ENCODE results near the gene IL26. TPM values are rescaled to one million over a fixed set of nuclear protein-coding genes. Genes with fewer than 3 reads are reported as not detected.
"Not testable (repeated sequence)": the region's sequence is repeated elsewhere in the genome, so short reads cannot be mapped to it uniquely, and the experiment has no call there.

The IL26 gene
- total RNA-seq, 2 experiments from 2014 or later = 0.56 to 1.1 TPM

- H3K27me3 Mint-ChIP-seq; H3K4me3 Mint-ChIP-seq; POLR2A ChIA-PET; ATAC-seq; H3K36me3 Mint-ChIP-seq (ENCODE audit: low read depth); H3K9me3 Mint-ChIP-seq (ENCODE audit: low read depth); DNase-seq: not testable (repeated sequence)
- Mint-ChIP-seq H3K4me1 (peaks cover 62% of the 10 kb centered on the region), H3K27ac (peak overlapping the region; percentile 11)
- CTCF ChIA-PET = interaction anchor here (1.6 to 3.4 kb wide), 2 partner anchors 15 to 16 kb away, joined by 7 to 11 read pairs; partner anchors contain the start of gene IFNG
- intact Hi-C loops (cut with DNase I, micrococcal nuclease) = loop anchor here (1.0 to 10.0 kb wide), 3 partner anchors 16 to 480 kb away; no protein-coding TSS in a partner anchor
Observed at GRCh38 chr12:68174761-68175160, 50.8 kb downstream of the IL26 start.

DNA sequence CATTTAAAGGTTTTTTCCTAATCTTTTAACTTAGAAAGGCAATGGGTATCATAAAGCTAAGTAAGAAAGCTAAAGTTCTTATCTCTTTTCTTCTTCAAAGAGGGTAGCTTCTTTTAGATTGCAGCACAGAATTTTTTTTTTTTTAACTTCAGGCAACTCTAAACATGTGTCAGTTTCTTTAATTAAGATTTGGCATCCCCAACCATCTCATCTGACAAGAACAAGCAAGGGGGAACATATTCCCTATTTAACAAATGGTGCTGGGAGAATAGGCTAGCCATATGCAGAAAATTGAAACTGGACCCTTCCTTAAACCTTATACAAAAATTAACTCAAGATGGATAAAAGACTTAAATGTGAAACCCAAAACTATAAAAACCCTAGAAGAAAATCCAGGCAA is 51.8 kb downstream of the IL26 start:
- ChIA-PET CTCF (interaction anchor here (0.6 to 3.4 kb wide), 10 partner anchors 8 to 550 kb away, joined by 3 to 11 read pairs (median 4); partner anchors contain the start of gene IFNG), POLR2A (no interaction called here)
- Mint-ChIP-seq H3K27ac (no peak overlapping the region), H3K27me3 (no peaks in the 10 kb centered on the region), H3K9me3 (ENCODE audit: low read depth) (peaks cover 3% of the 10 kb centered on the region), H3K4me1 (peaks cover 66% of the 10 kb centered on the region), H3K4me3 (no peak overlapping the region), H3K36me3 (ENCODE audit: low read depth) (no peaks in the 10 kb centered on the region)
- ATAC-seq (no peak), DNase-seq (no peak)
- intact Hi-C loops (cut with DNase I, micrococcal nuclease) = loop anchor here (2.0 to 10.0 kb wide), 2 partner anchors 17 to 479 kb away; no protein-coding TSS in a partner anchor

DNA sequence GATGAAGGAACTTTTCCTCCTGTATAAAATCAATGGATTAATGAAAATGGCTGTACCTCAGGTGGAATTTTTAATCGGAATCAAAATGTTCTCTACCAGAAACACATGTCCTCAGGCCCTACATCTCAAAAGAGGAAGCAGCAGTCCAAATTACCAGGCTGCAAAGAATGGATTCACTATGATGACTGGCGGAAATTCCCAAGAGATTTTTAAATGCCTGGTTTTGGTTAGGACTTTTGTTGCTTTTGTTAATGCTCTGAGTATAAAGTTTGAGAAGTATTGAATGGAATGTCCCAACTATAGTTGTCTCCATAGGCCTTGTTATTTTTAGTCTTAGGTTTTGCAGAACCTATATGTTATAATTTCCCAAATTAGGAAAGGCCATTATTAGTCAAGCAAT is 54.9 kb downstream of the IL26 start:
- H3K4me3 Mint-ChIP-seq = no peak overlapping the region
- ChIA-PET POLR2A (no interaction called here), CTCF (interaction anchor here (1.2 to 2.8 kb wide), 2 partner anchors 11 to 57 kb away, joined by 4 to 10 read pairs; no protein-coding TSS in a partner anchor)
- ATAC-seq (no peak), DNase-seq (no peak)
- peaks cover 41% of the 10 kb centered on the region for H3K4me1 Mint-ChIP-seq
- H3K27me3 Mint-ChIP-seq = no peaks in the 10 kb centered on the region
- no peak overlapping the region for H3K27ac Mint-ChIP-seq
- intact Hi-C loops (cut with DNase I, micrococcal nuclease) = loop anchor here in 1 of 2 experiments (10.0 kb wide), 1 partner anchor 476 kb away; no protein-coding TSS in a partner anchor
- H3K36me3 Mint-ChIP-seq (ENCODE audit: low read depth) = no peaks in the 10 kb centered on the region
- H3K9me3 Mint-ChIP-seq (ENCODE audit: low read depth) = peaks cover 3% of the 10 kb centered on the region

- peak; percentile 53 for ATAC-seq
- no peak for DNase-seq
- Mint-ChIP-seq H3K36me3 (ENCODE audit: low read depth) (no peaks in the 10 kb centered on the region), H3K4me3 (no peak overlapping the region), H3K27me3 (no peaks in the 10 kb centered on the region), H3K4me1 (peaks cover 27% of the 10 kb centered on the region), H3K27ac (no peak overlapping the region), H3K9me3 (ENCODE audit: low read depth) (no peaks in the 10 kb centered on the region)
- ChIA-PET POLR2A (interaction anchor here (0.6 to 1.1 kb wide), 2 partner anchors 12 to 13 kb away, joined by 3 to 4 read pairs; no protein-coding TSS in a partner anchor), CTCF (interaction anchor here (0.6 to 1.4 kb wide), 5 partner anchors 11 to 129 kb away, joined by 3 to 8 read pairs (median 5); partner anchors contain the start of gene IFNG)
- intact Hi-C loops (cut with DNase I, micrococcal nuclease) = no loop called here
Observed at GRCh38 chr12:68169213-68169889, 56.3 kb downstream of the IL26 start.

DNA sequence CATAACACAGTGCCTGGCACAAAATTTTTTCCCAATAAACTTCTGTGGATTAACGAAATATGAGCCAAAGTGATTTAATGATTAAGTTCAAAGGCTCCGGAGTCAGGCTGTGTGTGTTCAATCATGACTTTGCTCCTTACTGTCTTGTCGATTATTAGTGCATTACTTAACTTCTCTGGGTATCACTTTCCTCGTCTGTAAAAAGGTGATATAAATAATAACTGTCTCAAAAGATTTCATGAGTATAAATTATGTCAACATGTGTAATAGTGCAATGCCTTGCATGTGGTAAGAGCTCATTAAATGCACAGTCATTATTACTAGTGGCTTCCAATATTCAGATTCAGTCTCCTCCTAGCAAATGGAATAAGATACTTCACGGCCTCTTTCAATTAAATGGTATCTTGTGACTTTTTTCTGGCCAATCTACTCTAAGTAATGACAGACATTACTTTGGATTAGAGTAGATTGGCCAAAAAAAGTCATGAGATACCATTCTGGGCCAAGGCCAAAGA is 59.2 kb downstream of the IL26 start:
- ChIA-PET CTCF (interaction anchor here (0.7 to 0.8 kb wide), 2 partner anchors 28 to 58 kb away, joined by 3 to 4 read pairs; no protein-coding TSS in a partner anchor), POLR2A (no interaction called here)
- DNase-seq = no peak
- Mint-ChIP-seq H3K27me3 (no peaks in the 10 kb centered on the region), H3K27ac (no peak overlapping the region), H3K9me3 (ENCODE audit: low read depth) (no peaks in the 10 kb centered on the region), H3K4me1 (peaks cover 20% of the 10 kb centered on the region), H3K36me3 (ENCODE audit: low read depth) (no peaks in the 10 kb centered on the region), H3K4me3 (no peak overlapping the region)
- ATAC-seq = no peak
- intact Hi-C loops (cut with DNase I, micrococcal nuclease) = no loop called here

- Mint-ChIP-seq H3K27me3 (no peaks in the 10 kb centered on the region), H3K4me3 (no peak overlapping the region), H3K27ac (no peak overlapping the region), H3K9me3 (ENCODE audit: low read depth) (no peaks in the 10 kb centered on the region), H3K36me3 (ENCODE audit: low read depth) (peaks cover 2% of the 10 kb centered on the region), H3K4me1 (peaks cover 9% of the 10 kb centered on the region)
- POLR2A ChIA-PET = no interaction called here
- DNase-seq (peak; percentile 21), ATAC-seq (peak; percentile 80)
- intact Hi-C loops (cut with DNase I, micrococcal nuclease) = loop anchor here in 1 of 2 experiments (1.0 to 5.0 kb wide), 2 partner anchors 18 to 34 kb away; no protein-coding TSS in a partner anchor
- CTCF ChIA-PET = no interaction called here
Observed at GRCh38 chr12:68163560-68164081, 62.0 kb downstream of the IL26 start.

GRCh38 chr12:68162374-68162773 is 63.2 kb downstream of the IL26 start:
- no peak for DNase-seq
- Mint-ChIP-seq H3K9me3 (ENCODE audit: low read depth) (no peaks in the 10 kb centered on the region), H3K27me3 (no peaks in the 10 kb centered on the region), H3K4me3 (no peak overlapping the region), H3K36me3 (ENCODE audit: low read depth) (peaks cover 2% of the 10 kb centered on the region), H3K27ac (no peak overlapping the region), H3K4me1 (peaks cover 18% of the 10 kb centered on the region)
- ATAC-seq = no peak
- ChIA-PET CTCF (no interaction called here), POLR2A (no interaction called here)
- intact Hi-C loops (cut with DNase I, micrococcal nuclease) = loop anchor here in 1 of 2 experiments (5.0 kb wide), 1 partner anchor 35 kb away; no protein-coding TSS in a partner anchor

DNA sequence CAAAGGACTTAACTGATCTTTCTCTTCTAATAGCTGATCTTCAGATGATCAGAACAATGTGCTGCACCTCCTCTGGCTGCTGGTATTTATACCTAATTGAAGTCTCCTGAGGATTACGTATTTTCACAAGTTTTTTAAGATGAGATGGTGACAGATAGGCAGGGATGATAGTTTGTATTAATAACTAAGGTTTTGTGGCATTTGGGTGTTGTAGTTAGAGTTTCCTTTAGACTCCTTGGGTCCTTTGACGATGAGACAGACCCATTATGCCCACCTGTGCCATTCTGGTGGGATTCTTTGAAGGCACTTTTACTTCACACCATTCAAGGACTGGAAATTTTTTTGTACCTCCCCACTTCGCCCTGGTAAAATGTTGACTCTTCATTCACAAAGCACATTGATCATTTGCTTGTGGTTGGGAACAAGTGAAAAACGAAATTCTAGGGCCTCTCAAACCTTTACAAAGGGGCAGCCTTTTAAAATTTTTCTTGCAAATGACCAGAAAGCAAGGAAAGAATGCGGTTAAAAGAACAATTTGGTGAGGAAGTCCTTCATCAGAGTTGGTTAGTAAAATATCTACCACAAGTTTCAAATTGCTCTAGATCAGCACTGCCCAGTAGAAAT is 65.8 kb downstream of the IL26 start, which contains the start of gene IFNG:
TSS of gene IFNG (minus strand) at position 60 of the 624 bp plus-strand sequence. CDS start 125 bp downstream, outside the sequence.
- ATAC-seq (peak; percentile 28), DNase-seq (no peak)
- peak within 1 kb of the TSS; percentile 67 for H3K4me3 Mint-ChIP-seq
- peaks cover 24% of the 10 kb centered on the region for H3K4me1 Mint-ChIP-seq
- no peaks in the 10 kb centered on the region for H3K9me3 Mint-ChIP-seq (ENCODE audit: low read depth)
- peaks cover 3% of the 10 kb centered on the region for H3K36me3 Mint-ChIP-seq (ENCODE audit: low read depth)
- intact Hi-C loops (cut with DNase I, micrococcal nuclease) = loop anchor here (2.0 to 10.0 kb wide), 3 partner anchors 38 to 805 kb away; no protein-coding TSS in a partner anchor
- ChIA-PET CTCF (interaction anchor here (0.7 to 5.2 kb wide), 9 partner anchors 10 to 732 kb away, joined by 3 to 51 read pairs (median 11); no protein-coding TSS in a partner anchor), POLR2A (no interaction called here)
- no peaks in the 10 kb centered on the region for H3K27me3 Mint-ChIP-seq
- peak within 1 kb of the TSS; percentile 47 for H3K27ac Mint-ChIP-seq

DNA sequence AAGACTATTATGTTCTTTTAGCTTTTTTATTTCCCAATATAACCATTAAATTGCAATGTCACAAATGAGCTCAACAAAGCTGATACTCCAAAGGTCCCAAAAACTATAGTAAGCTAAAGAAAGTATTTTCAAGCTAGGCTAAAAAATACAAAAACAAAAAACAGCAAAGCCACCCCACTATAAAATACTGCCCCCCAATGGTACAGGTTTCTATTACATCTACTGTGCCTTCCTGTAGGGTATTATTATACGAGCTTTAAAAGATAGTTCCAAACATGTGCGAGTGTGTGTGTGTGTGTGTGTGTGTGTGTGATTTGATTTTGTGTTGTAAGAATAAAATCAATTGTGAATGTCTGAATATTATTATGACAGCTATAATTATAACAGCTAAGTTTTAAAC is 67.2 kb downstream of the IL26 start:
- ChIA-PET CTCF (interaction anchor here (0.6 to 5.2 kb wide), 35 partner anchors 9 to 1278 kb away, joined by 3 to 51 read pairs (median 5); no protein-coding TSS in a partner anchor), POLR2A (interaction anchor here (0.6 to 1.6 kb wide), 2 partner anchors 39 to 194 kb away, joined by 4 to 6 read pairs; no protein-coding TSS in a partner anchor)
- Mint-ChIP-seq H3K9me3 (ENCODE audit: low read depth) (no peaks in the 10 kb centered on the region), H3K27ac (no peak overlapping the region), H3K4me3 (peak overlapping the region; percentile 67), H3K4me1 (peaks cover 20% of the 10 kb centered on the region), H3K27me3 (peaks cover under 1% of the 10 kb centered on the region), H3K36me3 (ENCODE audit: low read depth) (peaks cover 3% of the 10 kb centered on the region)
- intact Hi-C loops (cut with DNase I, micrococcal nuclease) = loop anchor here (1.0 to 10.0 kb wide), 4 partner anchors 45 to 804 kb away; no protein-coding TSS in a partner anchor
- DNase-seq (no peak), ATAC-seq (no peak)

- Mint-ChIP-seq H3K4me3 (peak overlapping the region; percentile 67), H3K27ac (peak overlapping the region; percentile 59), H3K4me1 (peaks cover 19% of the 10 kb centered on the region), H3K36me3 (ENCODE audit: low read depth) (peaks cover 3% of the 10 kb centered on the region), H3K27me3 (peaks cover 3% of the 10 kb centered on the region), H3K9me3 (ENCODE audit: low read depth) (no peaks in the 10 kb centered on the region)
- DNase-seq (peak; percentile 41), ATAC-seq (peak; percentile 43)
- intact Hi-C loops (cut with DNase I, micrococcal nuclease) = loop anchor here (1.0 to 10.0 kb wide), 2 partner anchors 36 to 803 kb away; no protein-coding TSS in a partner anchor
- CTCF ChIA-PET = interaction anchor here (0.7 to 5.2 kb wide), 23 partner anchors 10 to 173 kb away, joined by 3 to 51 read pairs (median 6); no protein-coding TSS in a partner anchor
- POLR2A ChIA-PET = interaction anchor here (0.6 to 1.6 kb wide), 3 partner anchors 12 to 38 kb away, joined by 3 to 6 read pairs (median 4); no protein-coding TSS in a partner anchor
Observed at GRCh38 chr12:68157380-68157779, 68.2 kb downstream of the IL26 start.

Measured in activated CD4-positive, alpha-beta T cell treated with anti-CD3 and anti-CD28 coated beads for 36 hours (primary cell).